Cardiac fibroblast (primary cell): Measurements from ENCODE around the gene SPTBN1.
A peak's percentile ranks its signal among the peaks of the same experiment; 100 is the strongest.

Source experiments
- DNase-seq, 2 donors: peaks; one replicate each; pipeline versions ENCODE4 v3.0.0 to v3.0.0-alpha.2; 2010; ENCODE audit warnings: low read depth in 2 of 2
- H3K4me3 ChIP-seq, 2 donors: replicated peaks in 1 of 2; 1 replicate in 1 of 2; 2 replicates in 1 of 2; pipeline ENCODE4 v1.5.1; 2011; ENCODE audit warnings: low read depth in 2 of 2, low read length in 2 of 2, mild to moderate bottlenecking in 2 of 2, moderate library complexity in 1 of 2
- TF ChIP-seq, protein P1 (sequence below): IDR thresholded peaks from one replicate; pipeline ENCODE4 v1.5.1; 2011; ENCODE audit warnings: low read depth, mild to moderate bottlenecking, low read length, inconsistent platforms

The SPTBN1 gene

DNA sequence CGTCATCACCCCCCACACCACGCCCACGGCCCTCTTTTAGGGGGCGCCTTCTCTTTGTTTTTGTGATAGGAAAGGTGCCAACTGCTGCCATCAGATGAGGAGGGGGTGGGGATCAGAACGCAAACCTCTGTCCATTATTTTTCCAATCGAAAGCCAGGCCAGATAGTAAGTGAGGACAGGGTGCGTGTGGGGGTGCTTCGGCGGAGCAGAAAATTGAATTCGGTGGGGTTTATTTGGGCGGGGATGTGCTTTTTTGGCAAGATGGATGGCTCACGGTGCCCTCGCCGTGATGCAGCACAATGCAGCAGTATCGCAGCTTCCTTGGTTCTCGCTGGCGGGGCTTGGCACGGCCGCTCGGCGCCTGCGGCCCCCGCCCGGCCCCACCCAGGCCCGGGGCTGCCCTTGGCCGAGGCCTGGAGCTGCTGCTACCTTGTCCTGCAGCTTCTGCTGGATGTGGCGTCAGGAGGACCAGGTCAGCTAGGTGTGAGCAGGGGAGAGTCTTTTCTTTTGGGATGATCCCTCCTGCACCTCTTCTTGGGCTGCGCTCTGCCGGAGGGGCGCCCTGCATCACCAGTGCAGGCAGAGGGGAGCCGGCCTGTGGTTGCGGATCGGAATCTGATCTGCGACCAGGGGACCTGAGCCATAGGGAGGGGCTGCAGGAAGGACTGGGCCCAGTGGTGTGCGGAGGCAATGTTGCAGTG is 1.3 kb downstream of the SPTBN1 start:
- H3K4me3 ChIP-seq: peak overlapping the region; percentile 79 to 82
- TF ChIP-seq, protein P1, sequence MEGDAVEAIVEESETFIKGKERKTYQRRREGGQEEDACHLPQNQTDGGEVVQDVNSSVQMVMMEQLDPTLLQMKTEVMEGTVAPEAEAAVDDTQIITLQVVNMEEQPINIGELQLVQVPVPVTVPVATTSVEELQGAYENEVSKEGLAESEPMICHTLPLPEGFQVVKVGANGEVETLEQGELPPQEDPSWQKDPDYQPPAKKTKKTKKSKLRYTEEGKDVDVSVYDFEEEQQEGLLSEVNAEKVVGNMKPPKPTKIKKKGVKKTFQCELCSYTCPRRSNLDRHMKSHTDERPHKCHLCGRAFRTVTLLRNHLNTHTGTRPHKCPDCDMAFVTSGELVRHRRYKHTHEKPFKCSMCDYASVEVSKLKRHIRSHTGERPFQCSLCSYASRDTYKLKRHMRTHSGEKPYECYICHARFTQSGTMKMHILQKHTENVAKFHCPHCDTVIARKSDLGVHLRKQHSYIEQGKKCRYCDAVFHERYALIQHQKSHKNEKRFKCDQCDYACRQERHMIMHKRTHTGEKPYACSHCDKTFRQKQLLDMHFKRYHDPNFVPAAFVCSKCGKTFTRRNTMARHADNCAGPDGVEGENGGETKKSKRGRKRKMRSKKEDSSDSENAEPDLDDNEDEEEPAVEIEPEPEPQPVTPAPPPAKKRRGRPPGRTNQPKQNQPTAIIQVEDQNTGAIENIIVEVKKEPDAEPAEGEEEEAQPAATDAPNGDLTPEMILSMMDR: no peak
- DNase-seq: no peak

DNA sequence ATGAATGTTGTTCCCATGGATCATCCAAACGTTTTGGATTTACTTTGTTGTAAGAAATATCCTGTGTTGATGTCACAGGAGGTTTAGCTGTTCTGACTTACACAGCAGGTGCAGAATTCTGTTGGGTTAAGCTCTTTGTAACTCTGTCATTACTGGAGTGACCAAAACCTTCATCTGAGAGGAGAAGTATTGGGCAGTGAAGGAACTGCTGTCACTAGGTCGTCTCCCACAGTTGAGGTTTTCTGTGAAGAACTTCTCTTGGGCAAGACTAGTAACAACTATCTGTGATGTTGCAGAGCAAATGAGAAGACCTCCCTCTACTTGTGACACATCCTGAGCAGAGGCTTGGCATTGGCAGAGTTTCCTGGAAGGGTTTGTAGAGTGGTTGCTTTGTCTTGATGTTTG is 2.9 kb downstream of the SPTBN1 start:
- TF ChIP-seq, protein P1: no peak
- peak overlapping the region in 1 of 2 donors; percentile 79 for H3K4me3 ChIP-seq
- DNase-seq: peak; percentile 75 to 85

DNA sequence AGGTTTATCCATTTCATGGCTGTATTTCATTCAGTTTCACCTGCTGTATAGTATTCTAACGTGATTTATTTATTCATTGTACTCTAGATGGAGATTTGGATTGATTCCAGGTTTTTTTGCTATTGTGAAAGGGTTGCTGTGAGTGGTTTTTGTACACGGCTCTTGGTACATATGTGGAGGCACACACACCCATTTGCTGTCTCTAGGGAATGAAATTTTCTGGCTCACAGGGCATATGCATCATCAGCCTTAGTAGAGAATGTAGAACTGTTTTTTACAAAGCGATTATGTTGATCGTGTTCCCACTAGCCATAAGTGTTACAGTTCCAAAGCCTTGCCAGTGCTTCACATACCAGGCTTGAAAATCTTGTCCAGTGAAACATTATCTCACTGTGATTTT is 5.1 kb downstream of the SPTBN1 start:
- DNase-seq: peak; percentile 93 to 99
- no peak overlapping the region for H3K4me3 ChIP-seq
- TF ChIP-seq, protein P1: no peak

DNA sequence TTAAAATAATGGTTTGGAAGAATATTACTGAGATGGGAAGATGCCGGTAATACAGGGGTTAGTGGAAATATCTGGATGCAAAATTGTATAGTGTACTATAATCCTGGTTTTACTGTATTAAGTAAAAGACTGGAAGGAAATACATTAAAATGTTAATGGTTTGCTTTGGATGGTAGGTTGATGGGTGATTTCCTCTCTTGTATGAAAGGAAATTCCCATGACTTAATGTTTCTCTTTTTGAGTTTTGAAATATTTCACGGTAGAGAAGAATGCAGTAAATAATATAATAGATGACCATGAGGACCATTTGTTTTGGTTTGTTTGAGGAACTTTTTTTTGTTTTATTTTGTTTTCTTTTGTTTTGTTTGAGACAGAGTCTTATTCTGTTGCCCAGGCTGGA is 8.2 kb downstream of the SPTBN1 start:
- H3K4me3 ChIP-seq: no peak overlapping the region
- TF ChIP-seq, protein P1: no peak
- DNase-seq: peak in 1 of 2 donors; percentile 38

DNA sequence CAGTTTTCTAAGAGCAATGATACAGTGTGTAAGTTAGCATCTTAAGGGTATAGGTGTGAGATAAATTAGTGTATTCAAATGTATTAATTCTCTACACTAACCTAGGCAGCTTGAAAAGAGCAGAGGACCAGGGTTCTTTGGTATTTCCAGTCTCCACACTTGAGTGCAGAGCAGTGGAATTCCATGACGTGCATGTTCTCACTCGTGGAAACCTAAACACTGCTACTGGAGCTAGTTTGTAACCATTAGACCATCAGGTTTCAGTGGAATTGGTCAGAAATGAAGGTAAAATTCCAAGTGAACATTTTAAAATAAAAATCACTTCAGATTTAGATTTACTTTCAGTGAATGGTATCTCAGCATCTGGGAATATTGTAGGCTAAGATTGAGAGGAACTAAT is 9.0 kb downstream of the SPTBN1 start:
- H3K4me3 ChIP-seq: no peak overlapping the region
- DNase-seq: no peak
- TF ChIP-seq, protein P1: no peak

DNA sequence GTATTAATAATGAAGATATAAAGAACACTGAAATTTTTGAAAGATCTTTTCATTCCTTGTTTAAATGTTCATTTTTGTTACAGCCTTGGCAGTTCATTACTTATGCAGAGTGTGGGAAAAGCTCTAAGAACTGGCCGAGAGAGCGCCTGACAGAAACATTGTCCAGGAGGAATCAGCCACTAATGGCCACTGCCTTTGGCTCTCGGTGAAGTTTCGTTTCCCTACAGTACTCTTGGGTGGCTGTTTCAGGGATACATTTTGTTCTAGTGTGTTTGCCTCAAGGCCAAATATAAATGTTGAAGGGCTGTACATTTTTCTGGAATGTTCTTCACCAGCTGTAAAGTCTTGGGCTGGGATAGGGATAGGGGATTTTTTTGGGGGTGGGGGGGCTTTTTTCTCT is 10.7 kb downstream of the SPTBN1 start:
- peak in 1 of 2 donors; percentile 50 for DNase-seq
- TF ChIP-seq, protein P1: no peak
- no peak overlapping the region for H3K4me3 ChIP-seq

DNA sequence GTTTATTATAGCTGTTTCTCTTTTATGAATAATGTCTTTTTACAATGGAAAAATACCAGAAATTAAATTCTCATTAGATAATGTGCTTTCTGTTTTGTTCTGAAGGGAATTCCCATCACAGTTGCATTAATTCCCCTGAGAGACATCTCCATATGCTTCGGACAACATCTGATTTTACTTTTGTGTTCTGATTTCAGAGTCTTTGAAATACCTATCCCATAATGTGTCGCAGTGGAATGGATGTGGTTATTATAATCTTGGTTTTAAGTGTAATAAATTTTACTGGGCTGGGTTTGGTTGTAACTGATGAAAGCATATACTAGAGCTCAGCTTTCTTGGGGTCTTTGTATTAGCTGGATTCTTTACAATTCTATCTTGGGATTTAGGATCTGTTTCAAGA is 12.5 kb downstream of the SPTBN1 start:
- DNase-seq: peak; percentile 53 to 86
- no peak overlapping the region for H3K4me3 ChIP-seq
- TF ChIP-seq, protein P1: no peak
